HCT116 (cell line): ENCODE data around the gene PDE1C. TPM values are rescaled to one million over a fixed set of nuclear protein-coding genes. Genes with fewer than 3 reads are reported as not detected.

ENCODE experiments used
- ATAC-seq: fragments of 200-7000 bp; cut with Tn5 transposase; 2 replicates; pipeline ENCODE4 v1.9.1; 2020; ENCODE audit warnings: mild to moderate bottlenecking, moderate library complexity
- BruUV-seq: library from RNA; stranded (reverse); fragments of 400-500 nt; replicated peaks from 2 replicates; lab custom pipeline; 2021; lab: Mats Ljungman, UMichigan
- CTCF ChIA-PET: fragments of 300-600 bp; sonication (Branson Sonifier 250); formaldehyde crosslinking; loops from one replicate; lab custom pipeline; 2021; ENCODE audit warnings: antibody characterized with exemption; lab: Charles Lee
- POLR2A ChIA-PET: fragments of 300-600, 350-600 bp; sonication (Branson Sonifier 250); formaldehyde crosslinking; loops from one replicate; lab custom pipeline; 2021; ENCODE audit warnings: antibody characterized with exemption; lab: Charles Lee
- RAD21 ChIA-PET, 2 experiments: fragments of 300-600 bp; sonication (Branson Sonifier 250); formaldehyde crosslinking; loops; one replicate each; lab custom pipeline; 2023; ENCODE audit warnings: low total read pairs in 2 of 2; ENCODE audit not compliant: uncharacterized antibody in 2 of 2, unreplicated experiment in 2 of 2, low non-redundant PET in 1 of 2; lab: Charles Lee
- DNase-seq: peaks from one replicate; pipeline ENCODE4 v3.0.0-alpha.2; 2010; ENCODE audit warnings: low read depth, low spot score
- H2AFZ ChIP-seq: fragments of 200-600 bp; shearing (Covaris generic), sonication (generic); 2 replicates; pipeline ENCODE4 v1.6.1; 2017; ENCODE audit warnings: low read depth, mixed run types, mixed read lengths, antibody characterized with exemption, low read length; ENCODE audit not compliant: poor library complexity, severe bottlenecking
- H3K27ac ChIP-seq: 2 replicates; pipeline ENCODE4 v1.5.1; 2012; ENCODE audit warnings: low read depth, low read length
- H3K27me3 ChIP-seq: fragments of 200-600 bp; sonication (generic); 2 replicates; pipeline ENCODE4 v1.6.1; 2016; ENCODE audit warnings: mixed run types, low read length, mixed read lengths; ENCODE audit not compliant: insufficient read depth
- H3K36me3 ChIP-seq, 2 experiments: fragments of 200-500 bp in 1 of 2; fragments of 200-600 bp in 1 of 2; sonication (Bioruptor generic) in 1 of 2; sonication (generic) in 1 of 2; 2 replicates each; pipeline versions ENCODE4 v1.5.1 to v1.6.1; 2014 to 2016; ENCODE audit warnings: low read length in 2 of 2, inconsistent platforms in 1 of 2, mixed read lengths in 1 of 2, mixed run types in 1 of 2; ENCODE audit not compliant: insufficient read depth in 2 of 2, control insufficient read depth in 1 of 2
- H3K4me1 ChIP-seq, 2 experiments: fragments of 200-600 bp in 1 of 2; sonication (generic) in 1 of 2; 2 replicates each; pipeline versions ENCODE4 v1.5.1 to v1.6.1; 2012 to 2017; ENCODE audit warnings: low read length in 2 of 2, inconsistent platforms in 1 of 2, mild to moderate bottlenecking in 1 of 2, mixed read lengths in 1 of 2, mixed run types in 1 of 2, moderate library complexity in 1 of 2; ENCODE audit not compliant: insufficient read depth in 2 of 2, control insufficient read depth in 1 of 2
- H3K4me2 ChIP-seq: fragments of 200-600 bp; sonication (generic); 2 replicates; pipeline ENCODE4 v1.6.1; 2017; ENCODE audit warnings: mixed run types, low read length, mixed read lengths
- H3K4me3 ChIP-seq, 2 experiments: fragments of 200-600 bp in 1 of 2; sonication (generic) in 1 of 2; replicated peaks in 1 of 2; 2 replicates each; pipeline ENCODE4 v1.5.1; 2011 to 2016; ENCODE audit warnings: low read length in 2 of 2, control low read depth in 1 of 2, low read depth in 1 of 2, mild to moderate bottlenecking in 1 of 2, mixed read lengths in 1 of 2, mixed run types in 1 of 2
- H3K79me2 ChIP-seq: fragments of 200-600 bp; sonication (generic); 2 replicates; pipeline ENCODE4 v1.6.1; 2017; ENCODE audit warnings: mild to moderate bottlenecking, mixed run types, low read length, moderate library complexity, mixed read lengths; ENCODE audit not compliant: insufficient read depth
- H3K9ac ChIP-seq: fragments of 200-600 bp; sonication (generic); 2 replicates; pipeline ENCODE4 v1.6.1; 2016; ENCODE audit warnings: low read length, mixed read lengths
- H3K9me2 ChIP-seq: fragments of 200-600 bp; sonication (generic), shearing (Covaris generic); 2 replicates; pipeline ENCODE4 v1.6.1; 2017; ENCODE audit warnings: mixed run types, mild to moderate bottlenecking, moderate library complexity; ENCODE audit not compliant: insufficient read depth
- H3K9me3 ChIP-seq, 2 experiments: fragments of 200-500 bp in 1 of 2; fragments of 200-600 bp in 1 of 2; sonication (Bioruptor generic) in 1 of 2; sonication (generic) in 1 of 2; 2 replicates each; pipeline ENCODE4 v1.6.1; 2014 to 2017; ENCODE audit warnings: low read length in 2 of 2, mixed read lengths in 2 of 2, inconsistent platforms in 1 of 2, low read depth in 1 of 2, mild to moderate bottlenecking in 1 of 2, mixed run types in 1 of 2, moderate library complexity in 1 of 2; ENCODE audit not compliant: control insufficient read depth in 1 of 2, insufficient read depth in 1 of 2
- H4K20me1 ChIP-seq: fragments of 200-600 bp; sonication (generic), shearing (Covaris generic); 2 replicates; pipeline ENCODE4 v1.6.1; 2017; ENCODE audit warnings: mixed run types, mild to moderate bottlenecking, moderate library complexity; ENCODE audit not compliant: insufficient read depth
- CBX3 ChIP-seq: IDR thresholded peaks from 2 replicates; pipeline ENCODE4 v1.6.1; 2012; ENCODE audit warnings: low read depth
- CEBPB ChIP-seq: IDR thresholded peaks from 2 replicates; pipeline ENCODE4 v1.6.1; 2012; ENCODE audit warnings: low read depth
- CTCF ChIP-seq, 3 experiments: fragments of 200-600 bp in 1 of 3; sonication (generic) in 1 of 3; IDR thresholded peaks in 2 of 3; conservative IDR thresholded peaks in 1 of 3; 2 replicates each; pipeline ENCODE4 v1.5.1; 2012 to 2017; ENCODE audit warnings: low read depth in 2 of 3, low read length in 2 of 3, antibody characterized with exemption in 1 of 3, borderline replicate concordance in 1 of 3, control low read depth in 1 of 3, mild to moderate bottlenecking in 1 of 3, mixed read lengths in 1 of 3, mixed run types in 1 of 3, moderate library complexity in 1 of 3; ENCODE audit not compliant: insufficient read depth in 1 of 3
- ELF1 ChIP-seq: IDR thresholded peaks from 2 replicates; pipeline ENCODE4 v1.6.1; 2012; ENCODE audit warnings: low read depth, borderline replicate concordance
- EZH2phosphoT487 ChIP-seq: fragments of 200-600 bp; IDR thresholded peaks from 2 replicates; pipeline ENCODE4 v1.6.1; 2018; ENCODE audit warnings: antibody characterized with exemption, borderline replicate concordance
- FOSL1 ChIP-seq: IDR thresholded peaks from 2 replicates; pipeline ENCODE4 v1.6.1; 2012; ENCODE audit warnings: low read depth
- MAX ChIP-seq: IDR thresholded peaks from 2 replicates; pipeline ENCODE4 v1.6.1; 2012
- RAD21 ChIP-seq: IDR thresholded peaks from 2 replicates; pipeline ENCODE4 v1.6.1; 2012; ENCODE audit warnings: low read depth, mild to moderate bottlenecking
- REST ChIP-seq: IDR thresholded peaks from 2 replicates; pipeline ENCODE4 v1.6.1; 2012; ENCODE audit warnings: low read depth
- SIN3A ChIP-seq: IDR thresholded peaks from 2 replicates; pipeline ENCODE4 v1.6.1; 2012; ENCODE audit warnings: low read depth
- SP1 ChIP-seq: IDR thresholded peaks from 2 replicates; pipeline ENCODE4 v1.6.1; 2012; ENCODE audit warnings: low read depth
- SRF ChIP-seq: IDR thresholded peaks from 2 replicates; pipeline ENCODE4 v1.6.1; 2012; ENCODE audit warnings: low read depth
- TCF7L2 ChIP-seq: IDR thresholded peaks from 2 replicates; pipeline ENCODE4 v1.7.0; 2011; ENCODE audit warnings: borderline replicate concordance, inconsistent platforms; ENCODE audit not compliant: insufficient read depth, insufficient read length; ENCODE audit errors: extremely low read depth
- YY1 ChIP-seq: IDR thresholded peaks from 2 replicates; pipeline ENCODE4 v1.6.1; 2011; ENCODE audit warnings: low read length, low read depth, moderate library complexity, mild to moderate bottlenecking; ENCODE audit not compliant: insufficient replicate concordance; ENCODE audit errors: extremely low read depth
- intact Hi-C: fragments of 100-400 bp; cut with micrococcal nuclease; formaldehyde crosslinking; loops from 2 replicates; pipeline ENCODE4 v1.10.0; 2022
- total RNA-seq: library from RNA; stranded (reverse); gene quantifications from one replicate; pipeline ENCODE4 v1.2.1, GENCODE V29; 2021; ENCODE audit not compliant: unreplicated experiment

Gene PDE1C
- total RNA-seq, 1 experiment from 2014 or later: 0.17 TPM

GRCh38 chr7:32044739-32045138 is 25.5 kb downstream of the PDE1C start:
- Histone ChIP-seq H3K4me2 (no peak overlapping the region), H3K9ac (no peak overlapping the region), H3K9me3 (no peaks in the 10 kb centered on the region), H3K27ac (no peak overlapping the region), H3K36me3 (no peaks in the 10 kb centered on the region), H3K9me2 (no peaks in the 10 kb centered on the region), H3K4me3 (no peak overlapping the region), H3K4me1 (no peaks in the 10 kb centered on the region), H3K27me3 (peaks cover 8% of the 10 kb centered on the region; the same call in 1 of the 2 replicates), H3K79me2 (no peaks in the 10 kb centered on the region), H2AFZ (no peak overlapping the region), H4K20me1 (no peaks in the 10 kb centered on the region; the same call in 1 of the 2 replicates)
- ATAC-seq (no peak), DNase-seq (no peak)
- TF ChIP-seq YY1 (no peak), MAX (no peak), SRF (no peak)
- ChIA-PET POLR2A (no interaction called here), RAD21 (no interaction called here), CTCF (no interaction called here)
- BruUV-seq: no TSS peak
- intact Hi-C loops: no loop called here

- Histone ChIP-seq H3K36me3 (no peaks in the 10 kb centered on the region), H3K9me3 (no peaks in the 10 kb centered on the region), H3K9me2 (no peaks in the 10 kb centered on the region), H3K4me3 (no peak overlapping the region), H3K4me2 (no peak overlapping the region), H2AFZ (no peak overlapping the region), H3K9ac (no peak overlapping the region), H3K79me2 (no peaks in the 10 kb centered on the region), H4K20me1 (no peaks in the 10 kb centered on the region; the same call in 1 of the 2 replicates), H3K4me1 (no peaks in the 10 kb centered on the region), H3K27ac (no peak overlapping the region), H3K27me3 (peaks cover 8% of the 10 kb centered on the region; the same call in 1 of the 2 replicates)
- CTCF ChIA-PET: no interaction called here
- intact Hi-C loops: no loop called here
- POLR2A ChIA-PET: no interaction called here
- RAD21 ChIA-PET: no interaction called here
- BruUV-seq: no TSS peak
- ATAC-seq (no peak), DNase-seq (no peak)
- TF ChIP-seq SRF: no peak
- no peak for TF ChIP-seq FOSL1
- TF ChIP-seq RAD21: no peak
- TF ChIP-seq SIN3A: no peak
- TF ChIP-seq TCF7L2: no peak
- TF ChIP-seq MAX: no peak
- TF ChIP-seq YY1: no peak
- TF ChIP-seq ELF1: no peak
- TF ChIP-seq CBX3: no peak
- TF ChIP-seq CTCF (IDR thresholded peaks at IDR 0.05 in 2 of 3, conservative IDR thresholded peaks at IDR 0.05 in 1 of 3; ENCODE audit: borderline replicate concordance in 1 of 3, insufficient read depth in 1 of 3, low read depth in 2 of 3, low read length in 2 of 3): no peak
- TF ChIP-seq SP1: no peak
- TF ChIP-seq CEBPB: no peak
- TF ChIP-seq EZH2phosphoT487: no peak
- TF ChIP-seq REST: no peak
Observed at GRCh38 chr7:32043688-32044087, 26.5 kb downstream of the PDE1C start.
